ENCODE measurements around the gene PYM1.

DNA sequence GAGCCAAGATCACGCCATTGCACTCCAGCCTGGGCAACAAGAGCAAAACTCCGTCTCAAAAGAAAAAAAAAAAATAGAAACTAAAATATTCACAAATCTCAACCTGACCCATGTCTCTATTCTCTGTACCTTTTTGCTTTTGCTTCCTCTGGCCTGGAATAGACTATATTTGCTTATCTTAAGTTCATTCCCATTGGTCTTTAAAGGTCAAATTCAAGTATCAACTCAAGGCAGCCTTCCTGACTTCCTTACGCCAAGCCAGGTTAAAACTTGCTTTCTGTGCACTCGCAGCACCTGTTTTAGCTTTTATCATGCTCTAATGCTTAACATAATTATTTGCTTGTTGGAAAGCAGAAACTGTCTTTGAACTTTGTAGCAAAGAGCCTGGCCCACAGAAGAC is 14.8 kb downstream of the PYM1 start:
- TF ChIP-seq CTCF (IDR thresholded peaks at IDR 0.05; ENCODE audit: insufficient read depth, low read length, poor library complexity, severe bottlenecking) (no peak), EZH2phosphoT487 (conservative IDR thresholded peaks at IDR 0.05; ENCODE audit: low read length) (no peak)

Data from SU-DHL-6 (cell line).